KG1 (cell line): Measurements from ENCODE around the gene MYLIP.
"Not testable (repeated sequence)": the region's sequence is repeated elsewhere in the genome, so short reads cannot be mapped to it uniquely, and the experiment has no call there.

ENCODE experiments used
- DNase-seq: peaks from one replicate; lab custom pipeline; 2025; lab: John Stamatoyannopoulos, UW

The MYLIP gene

GRCh38 chr6:16173167-16173940 lies 44.5 kb downstream of the MYLIP start:
- DNase-seq: no peak

GRCh38 chr6:16174416-16175078 lies 45.7 kb downstream of the MYLIP start:
- DNase-seq: no peak

- DNase-seq: not testable (repeated sequence)
Observed at GRCh38 chr6:16176600-16176999, 47.7 kb downstream of the MYLIP start.

GRCh38 chr6:16177881-16178280 lies 49.0 kb downstream of the MYLIP start:
- DNase-seq: no peak

- no peak for DNase-seq
Observed at GRCh38 chr6:16178351-16178750, 49.5 kb downstream of the MYLIP start.

- no peak for DNase-seq
Observed at GRCh38 chr6:16179063-16179462, 50.2 kb downstream of the MYLIP start.

GRCh38 chr6:16179970-16180431 lies 51.1 kb downstream of the MYLIP start:
- DNase-seq: peak; percentile 67

GRCh38 chr6:16180696-16181438 lies 52.0 kb downstream of the MYLIP start:
- no peak for DNase-seq

- no peak for DNase-seq
Observed at GRCh38 chr6:16181439-16182297, 52.8 kb downstream of the MYLIP start.

- peak; percentile 26 for DNase-seq
Observed at GRCh38 chr6:16183187-16183664, 54.3 kb downstream of the MYLIP start.

- DNase-seq: no peak
Observed at GRCh38 chr6:16184129-16184528, 55.2 kb downstream of the MYLIP start.

GRCh38 chr6:16184551-16184950 lies 55.7 kb downstream of the MYLIP start:
- DNase-seq: no peak

- no peak for DNase-seq
Observed at GRCh38 chr6:16187176-16187575, 58.3 kb downstream of the MYLIP start.

- no peak for DNase-seq
Observed at GRCh38 chr6:16190214-16190613, 61.3 kb downstream of the MYLIP start.

GRCh38 chr6:16196260-16196983 lies 67.5 kb downstream of the MYLIP start:
- no peak for DNase-seq

GRCh38 chr6:16196984-16197546 lies 68.2 kb downstream of the MYLIP start:
- no peak for DNase-seq
